CD4-positive, alpha-beta T cell treated with Interleukin-4 for 4 hours (primary cell): Measurements from ENCODE around the gene SLX4IP.

Source experiments
- DNase-seq: peaks from one replicate; pipeline ENCODE4 v3.0.0-alpha.2; 2020

Gene SLX4IP

DNA sequence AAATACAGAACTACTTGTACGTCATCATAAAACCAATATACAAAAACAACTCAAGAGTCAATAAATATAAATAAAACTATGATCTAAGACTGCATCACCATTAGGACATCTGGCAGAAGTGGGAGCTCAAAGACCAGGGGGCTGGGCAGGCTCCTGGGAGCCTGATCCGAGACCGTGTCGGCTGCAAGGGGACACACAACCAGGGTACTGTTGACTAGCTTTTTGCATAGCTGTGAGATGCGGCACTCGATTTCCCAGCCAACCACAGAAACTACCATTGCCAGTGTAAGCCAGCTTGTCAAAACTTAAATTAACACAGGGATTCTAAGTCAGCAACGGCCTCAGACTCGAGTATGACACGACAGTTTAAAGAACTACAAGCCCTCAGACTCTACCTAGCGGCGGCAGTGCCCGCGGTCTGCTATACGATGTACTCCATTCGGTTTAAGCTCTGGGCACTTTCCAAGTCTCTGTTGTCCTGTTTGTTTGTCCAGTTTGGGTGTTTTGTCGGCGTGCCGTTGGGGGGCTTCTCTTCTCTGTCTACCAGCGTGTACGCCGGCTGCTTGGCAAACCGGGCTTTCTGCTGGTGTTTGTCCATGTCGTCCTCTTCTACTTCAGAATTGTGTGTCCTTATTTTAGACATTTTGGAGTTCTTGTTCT lies 204.1 kb downstream of the SLX4IP start:
- DNase-seq: no peak

DNA sequence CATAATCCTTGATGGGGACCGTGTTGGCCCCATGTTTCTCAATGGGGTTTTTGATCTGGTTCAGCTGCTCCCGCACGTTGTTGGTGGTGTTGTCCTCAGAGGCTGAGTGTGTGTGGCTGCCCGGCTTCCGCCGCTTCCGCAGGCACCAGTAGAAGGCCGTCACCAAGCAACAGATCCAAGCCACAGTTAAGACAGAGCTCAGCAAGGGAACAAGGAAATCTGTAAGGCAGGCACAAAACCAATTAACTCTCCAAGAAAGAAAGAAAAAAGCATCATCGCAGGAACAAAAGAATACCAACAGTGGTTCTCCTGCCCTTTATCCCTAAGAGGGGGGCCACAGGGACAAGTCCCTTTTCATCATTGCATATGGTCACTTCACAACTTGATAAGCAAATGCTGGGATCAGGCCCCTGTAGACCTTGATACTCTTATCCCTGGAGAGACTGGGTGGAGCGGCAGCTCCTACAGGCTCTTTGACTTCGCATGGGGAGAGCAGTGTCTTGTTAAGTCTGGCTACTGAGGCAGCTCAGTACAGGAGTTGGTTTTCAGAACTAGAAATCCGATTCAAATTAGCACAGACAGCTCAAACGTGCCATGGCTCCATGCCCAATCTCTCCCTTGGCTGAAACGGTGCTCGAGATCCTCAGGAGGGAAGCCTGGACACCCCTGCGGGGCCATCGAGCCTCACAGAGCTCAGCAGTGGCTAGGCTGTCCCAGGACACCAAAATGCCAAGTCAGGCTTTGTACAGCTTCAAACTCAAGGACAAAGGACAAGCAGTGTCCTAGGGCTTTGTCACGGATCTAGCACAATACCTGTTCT lies 204.8 kb downstream of the SLX4IP start:
- no peak for DNase-seq

DNA sequence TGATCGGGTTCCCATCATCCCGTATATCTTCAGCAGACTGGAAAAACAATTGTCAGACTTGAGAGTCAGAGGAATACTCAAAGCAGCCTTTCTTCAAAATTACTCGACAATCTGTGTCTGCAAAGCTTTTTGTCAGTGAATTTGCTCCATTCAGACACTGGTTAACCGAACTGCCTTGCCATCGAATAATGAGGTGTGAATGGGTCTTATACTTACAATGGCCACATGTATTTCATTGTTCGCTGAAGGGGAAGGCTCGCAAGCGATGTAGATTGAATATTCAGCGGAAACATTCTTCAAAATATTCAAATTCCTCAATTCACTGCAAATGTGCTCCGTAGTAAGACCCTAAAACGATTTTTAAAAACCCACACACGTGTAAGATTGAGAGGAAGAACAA lies 205.8 kb downstream of the SLX4IP start:
- DNase-seq: no peak

DNA sequence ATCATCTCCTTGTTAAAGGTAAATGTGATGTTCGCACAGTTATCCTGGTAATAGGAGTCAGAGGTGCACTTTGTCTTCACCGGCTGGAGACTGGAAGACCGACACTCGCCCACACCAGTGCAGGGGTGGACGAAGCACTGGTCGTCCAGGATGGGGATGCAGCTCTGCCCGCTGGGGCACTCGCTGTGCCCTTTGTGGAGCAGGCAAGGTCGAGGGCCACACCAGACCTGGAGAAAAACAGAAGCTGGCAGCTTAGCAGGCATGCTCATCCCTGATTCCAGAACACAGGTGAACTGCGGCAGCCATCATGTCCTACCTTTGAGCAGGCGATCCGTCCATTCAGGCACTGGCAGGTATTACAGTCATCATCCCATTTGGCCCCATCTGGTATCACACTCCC lies 206.4 kb downstream of the SLX4IP start:
- DNase-seq: no peak

DNA sequence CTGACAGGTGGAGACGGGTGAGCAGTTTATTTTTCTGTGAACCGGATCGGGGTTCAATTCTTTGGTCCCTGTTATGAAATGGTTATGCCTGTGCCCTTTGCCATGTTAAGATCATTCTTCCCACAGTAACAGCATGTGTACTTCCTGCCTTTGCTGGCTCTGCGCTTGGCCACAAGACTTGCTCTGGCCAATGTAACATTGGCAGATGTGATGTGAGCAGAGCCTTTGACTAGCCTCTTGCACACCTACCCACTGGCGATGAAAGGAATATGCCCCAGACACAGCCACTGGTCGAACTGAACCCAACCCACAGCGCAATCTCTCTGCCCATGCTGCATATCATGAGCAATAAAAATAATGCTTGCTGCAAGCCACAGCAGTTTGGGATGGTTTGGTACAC lies 206.8 kb downstream of the SLX4IP start:
- DNase-seq: no peak

DNA sequence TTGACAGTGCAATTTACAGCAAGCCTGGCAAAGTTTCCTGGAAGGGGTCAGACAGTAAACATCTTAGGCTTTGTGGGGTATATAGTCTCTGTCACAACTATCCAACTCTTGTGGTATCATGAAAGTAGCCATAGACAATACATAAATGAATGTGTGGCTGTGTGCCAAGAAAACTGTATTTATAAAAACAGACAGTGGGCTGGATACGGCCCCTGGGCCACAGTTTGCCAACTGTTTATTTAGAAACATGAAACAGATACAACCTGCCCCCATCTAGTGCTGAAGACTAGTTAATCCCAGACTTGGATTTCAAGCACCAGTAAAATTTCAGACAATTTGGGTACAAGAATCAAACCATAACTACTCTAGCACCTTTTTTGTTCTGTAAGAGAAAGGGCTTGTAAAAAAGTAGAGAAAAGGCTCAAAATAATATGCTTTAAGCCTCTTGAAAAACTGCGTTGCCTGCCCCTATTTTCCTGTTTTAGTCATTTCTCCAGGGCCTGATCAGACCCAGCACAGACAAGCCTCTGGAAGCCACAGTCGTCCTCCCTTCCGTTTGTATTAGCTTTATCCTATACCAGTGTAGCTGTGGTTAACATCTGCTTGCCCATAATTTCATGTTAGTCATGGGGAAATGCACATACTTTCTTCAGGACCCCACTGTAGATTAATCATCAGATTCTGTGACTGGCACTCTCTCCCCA lies 207.9 kb downstream of the SLX4IP start:
- no peak for DNase-seq

DNA sequence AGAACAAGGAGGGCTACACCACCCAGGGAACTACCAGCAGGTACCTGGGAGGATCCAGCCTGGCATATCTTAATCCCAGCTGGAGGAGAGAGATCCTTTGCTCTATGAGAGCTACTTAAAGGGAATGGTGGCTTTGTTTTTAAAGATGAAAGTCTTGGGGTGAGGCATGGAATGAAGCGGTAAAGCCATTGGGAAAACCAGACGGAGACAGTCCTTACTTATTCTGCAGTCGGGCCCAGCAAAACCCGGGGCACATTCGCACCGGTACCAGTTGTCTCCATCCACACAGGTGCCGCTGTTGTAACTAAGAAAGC lies 208.4 kb downstream of the SLX4IP start:
- no peak for DNase-seq

DNA sequence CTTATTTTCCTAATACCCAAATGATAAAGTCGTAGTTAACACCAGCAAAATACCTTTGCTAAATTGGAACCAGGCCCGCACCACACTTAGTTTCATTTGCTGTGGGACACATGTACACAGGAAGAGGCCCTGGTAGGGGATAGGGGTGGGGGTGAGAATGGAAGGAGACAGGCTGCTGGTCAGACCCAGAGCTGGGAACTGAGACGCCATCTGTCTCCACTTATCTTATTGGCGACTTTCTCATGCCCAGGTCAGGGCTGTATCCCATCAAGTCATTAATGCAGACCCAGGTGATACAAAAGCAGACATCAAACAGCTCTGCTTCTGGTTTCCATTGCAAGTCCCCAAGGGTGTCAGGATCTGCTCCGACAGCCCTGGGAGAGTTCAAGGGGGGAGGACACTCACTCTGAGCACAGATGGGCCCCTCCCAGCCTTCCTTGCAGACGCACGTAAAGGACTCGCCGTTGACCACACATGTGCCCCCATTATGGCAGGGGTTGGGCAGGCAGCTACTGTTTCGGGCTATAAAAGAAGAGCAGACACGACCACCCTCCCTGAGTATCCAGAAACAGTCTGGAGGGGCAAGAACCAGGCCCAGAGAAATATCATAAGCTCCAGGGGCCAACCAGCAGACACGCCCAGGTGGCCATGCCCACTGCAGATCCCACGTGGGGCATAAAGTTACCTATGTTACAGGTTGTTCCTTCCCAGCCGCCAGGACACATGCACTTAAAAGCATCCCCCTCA lies 209.5 kb downstream of the SLX4IP start:
- DNase-seq: no peak

DNA sequence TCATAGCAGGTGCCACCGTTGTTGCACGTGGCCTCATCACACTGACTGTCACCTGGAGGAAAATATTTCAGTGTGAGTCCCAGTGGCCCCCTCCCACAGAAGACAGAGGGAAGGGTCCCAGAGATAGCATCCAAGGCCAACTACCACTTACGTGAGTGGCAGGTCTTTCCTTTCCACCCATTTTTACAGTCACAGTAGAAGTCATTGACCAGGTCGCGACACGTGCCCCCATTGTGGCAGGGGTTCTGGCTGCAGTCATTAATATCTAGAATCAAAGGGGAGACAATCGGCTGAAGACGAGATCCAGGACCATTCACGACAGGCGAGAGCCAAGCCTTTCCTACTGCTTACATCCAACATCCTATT lies 210.1 kb downstream of the SLX4IP start:
- DNase-seq: no peak

DNA sequence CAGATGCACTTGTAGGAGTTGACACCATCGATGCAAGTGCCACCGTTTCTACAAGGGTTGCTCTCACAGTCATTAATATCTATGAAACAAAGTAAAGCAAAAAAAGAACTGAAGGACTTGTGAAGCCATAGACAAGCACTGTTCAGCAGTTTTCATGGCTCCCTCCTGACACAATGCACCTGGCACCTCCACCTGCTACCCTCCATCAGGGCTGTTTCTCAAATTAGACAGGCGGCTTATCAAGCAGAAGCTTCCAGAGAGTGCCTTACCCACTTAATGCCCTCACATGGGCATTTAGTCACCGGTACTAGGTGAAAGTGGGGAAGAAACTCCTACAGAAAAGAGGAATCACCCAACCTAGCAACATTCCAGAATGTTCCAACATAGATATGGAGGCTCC lies 210.9 kb downstream of the SLX4IP start:
- DNase-seq: no peak

DNA sequence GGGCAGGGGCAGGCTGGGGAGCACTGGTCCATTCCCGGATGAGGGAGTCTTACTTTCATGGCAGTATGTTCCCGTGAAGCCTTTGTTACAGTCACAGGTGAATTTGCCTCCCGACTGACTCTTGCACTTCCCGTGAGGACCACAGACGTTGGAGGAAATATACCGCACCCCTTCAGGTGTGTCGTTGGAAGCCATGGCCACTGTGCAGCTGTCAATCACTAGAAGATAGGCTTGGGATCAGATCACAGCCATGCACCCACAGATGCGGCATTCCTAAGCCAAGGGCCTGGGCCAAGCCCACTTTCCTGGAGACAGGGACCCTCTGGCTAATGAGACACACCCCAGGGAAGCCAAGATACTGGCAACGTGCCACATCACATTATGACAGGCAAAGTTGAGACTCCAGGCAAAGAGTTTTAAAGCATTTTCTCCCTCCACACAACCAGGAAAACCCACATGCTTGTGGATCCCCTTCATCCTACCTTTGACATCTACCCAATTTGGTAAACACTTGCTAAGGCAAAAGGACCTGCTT lies 211.8 kb downstream of the SLX4IP start:
- DNase-seq: no peak

DNA sequence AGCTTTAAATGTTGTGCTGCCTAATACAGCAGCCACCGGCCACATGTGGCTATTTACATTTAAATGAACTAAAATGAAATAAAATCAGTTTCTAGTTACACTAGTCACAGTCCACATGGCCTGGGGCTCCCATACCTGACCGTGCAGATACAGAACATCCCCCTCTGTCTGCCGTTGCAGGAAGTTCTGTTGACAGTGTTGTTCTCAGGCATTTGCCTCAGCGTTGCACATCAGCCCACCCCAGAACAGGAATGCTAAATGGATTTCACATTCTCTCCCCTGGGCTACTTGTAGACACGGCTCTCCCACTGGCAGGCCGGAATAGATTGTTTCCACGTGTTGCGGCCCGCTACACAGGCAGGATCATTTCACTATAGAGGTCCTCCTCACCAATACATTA lies 212.4 kb downstream of the SLX4IP start:
- no peak for DNase-seq

DNA sequence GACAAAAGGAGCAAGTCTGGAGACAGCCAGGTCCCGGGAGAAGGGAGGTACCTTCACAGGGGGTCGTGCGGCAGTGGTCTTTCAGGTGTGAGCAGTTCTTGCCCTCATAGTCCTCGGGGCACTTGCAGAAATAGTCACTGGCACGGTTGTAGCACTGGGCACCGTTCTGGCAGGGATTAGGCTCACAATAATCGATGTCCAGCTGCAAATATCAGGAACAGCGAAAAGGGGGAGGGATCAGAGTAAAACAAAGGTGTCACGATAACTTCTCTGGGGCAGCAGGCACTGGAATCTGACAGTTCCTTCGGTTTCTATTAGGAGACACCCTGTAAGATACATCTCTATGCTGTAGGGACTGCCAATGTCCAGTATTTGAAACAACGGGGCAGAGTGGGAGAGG lies 212.8 kb downstream of the SLX4IP start:
- no peak for DNase-seq

DNA sequence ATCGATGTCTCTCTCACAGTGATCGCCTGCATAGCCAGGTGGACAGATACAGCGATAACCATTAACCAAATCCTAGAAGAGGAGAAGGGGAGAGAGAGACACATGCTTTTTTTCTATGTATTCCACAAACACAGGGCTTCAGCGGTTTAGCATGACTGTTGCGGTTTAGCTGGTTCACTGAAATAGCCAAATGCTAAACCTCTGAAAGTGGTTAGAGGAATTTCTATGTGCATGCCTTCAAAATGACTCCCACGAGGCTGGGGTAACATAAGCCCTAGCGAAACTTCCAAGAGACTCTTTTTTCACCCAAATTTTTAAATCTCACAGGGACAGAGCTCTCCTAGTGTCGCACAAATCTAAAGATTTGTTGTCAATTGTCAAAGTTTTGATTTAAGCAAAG lies 213.5 kb downstream of the SLX4IP start:
- no peak for DNase-seq

DNA sequence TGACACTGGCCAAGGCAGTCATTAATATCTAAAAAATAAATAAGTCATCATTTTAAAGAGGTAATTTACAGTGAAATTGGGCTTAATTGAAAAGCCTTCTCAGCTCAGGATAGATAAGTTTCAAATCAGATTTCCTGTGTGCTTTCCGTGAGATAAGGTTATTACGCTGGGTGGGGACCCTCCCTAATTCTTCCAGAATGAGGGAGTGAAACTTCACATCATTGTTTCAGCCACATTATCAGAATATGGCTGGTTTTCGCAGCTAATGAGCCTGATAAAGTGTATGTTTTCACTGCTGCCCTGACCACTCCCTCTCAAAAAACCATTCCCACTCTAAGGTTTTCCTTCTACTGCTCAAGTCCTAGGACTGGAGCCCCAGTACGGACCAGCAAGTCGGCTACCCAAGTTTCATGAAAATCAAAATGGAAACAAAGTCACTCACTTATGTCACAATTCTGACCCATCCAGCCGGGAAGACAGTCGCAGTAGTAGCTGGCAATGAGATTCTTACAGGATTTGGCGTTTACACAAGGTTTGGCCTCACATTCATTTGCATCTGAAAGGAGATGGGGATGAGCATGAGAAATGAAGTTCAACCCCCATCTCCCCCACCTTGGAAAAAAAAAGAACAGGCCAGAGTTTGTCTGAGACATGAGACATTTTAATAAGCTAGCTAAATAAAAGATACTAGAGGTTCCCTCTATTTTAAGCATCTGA lies 214.1 kb downstream of the SLX4IP start:
- no peak for DNase-seq

DNA sequence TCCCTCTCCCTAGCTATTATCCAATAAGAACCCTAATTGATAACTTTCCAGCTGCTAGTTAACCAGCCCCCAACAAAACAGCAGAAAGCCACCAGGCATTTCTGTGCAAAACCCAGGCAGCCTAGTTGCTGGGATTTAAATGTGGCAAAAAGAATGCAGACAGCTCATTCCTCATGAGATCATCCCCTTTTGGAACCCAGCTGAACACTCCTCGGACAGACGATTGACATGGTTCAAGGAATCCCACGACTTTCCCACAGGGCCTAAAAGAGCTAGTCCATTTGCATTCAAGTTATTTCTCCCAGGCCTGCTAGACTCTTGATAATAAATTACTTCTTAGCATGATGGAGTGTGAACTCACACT lies 214.7 kb downstream of the SLX4IP start:
- DNase-seq: no peak

DNA sequence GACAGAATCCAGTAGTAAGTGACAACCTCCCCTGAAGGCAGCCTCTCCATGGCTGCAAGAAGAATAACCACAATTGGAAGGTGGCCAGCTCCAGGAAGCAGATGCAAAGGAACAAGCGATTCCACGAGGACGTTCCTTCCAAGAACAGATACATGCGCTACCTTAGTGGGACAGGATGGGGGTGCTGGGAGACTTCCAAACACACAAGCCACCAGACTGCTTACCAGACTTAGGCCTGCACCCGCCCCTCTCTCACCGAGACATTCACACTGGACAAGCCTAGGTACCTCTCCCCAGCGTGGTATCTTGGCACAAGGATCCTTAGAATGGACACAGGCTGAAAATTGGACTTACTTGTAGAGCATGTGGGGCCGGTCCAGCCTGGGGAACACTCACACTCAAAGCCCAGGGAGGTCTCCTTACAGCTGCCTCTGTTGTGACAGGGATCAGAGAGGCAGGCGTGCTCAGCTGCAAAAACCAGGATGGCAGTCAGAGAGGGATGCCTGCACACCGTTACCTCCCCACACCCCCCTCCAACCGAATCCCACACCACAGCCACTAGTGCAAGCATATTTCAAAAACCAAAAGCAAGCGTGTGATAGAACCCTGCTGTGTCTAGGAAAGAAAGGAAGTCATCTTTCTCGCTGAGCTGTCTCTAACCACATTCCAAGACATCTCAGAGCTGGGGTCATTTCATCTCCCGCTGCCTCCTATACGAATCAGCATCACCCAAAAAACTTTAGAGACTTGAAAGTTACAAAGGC lies 216.3 kb downstream of the SLX4IP start:
- DNase-seq: no peak

DNA sequence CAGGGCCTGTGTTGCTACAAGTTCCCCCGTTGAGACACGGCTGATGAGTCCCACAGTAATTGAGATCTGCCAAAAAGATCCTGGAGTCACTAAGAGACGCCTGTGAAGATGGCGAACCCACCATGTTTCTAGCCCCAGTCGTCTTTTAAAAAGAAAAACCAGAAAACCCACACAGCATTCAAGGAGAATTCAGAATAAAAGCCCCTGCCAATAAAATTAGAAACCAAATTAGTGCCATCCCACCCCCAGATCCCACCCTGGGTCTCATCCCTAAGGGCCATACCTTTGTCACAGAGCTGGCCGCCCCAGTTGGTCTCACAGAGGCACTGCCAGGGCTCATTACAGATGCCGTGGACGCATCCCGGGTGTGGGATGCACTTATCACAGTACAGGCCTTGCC lies 217.1 kb downstream of the SLX4IP start:
- no peak for DNase-seq

DNA sequence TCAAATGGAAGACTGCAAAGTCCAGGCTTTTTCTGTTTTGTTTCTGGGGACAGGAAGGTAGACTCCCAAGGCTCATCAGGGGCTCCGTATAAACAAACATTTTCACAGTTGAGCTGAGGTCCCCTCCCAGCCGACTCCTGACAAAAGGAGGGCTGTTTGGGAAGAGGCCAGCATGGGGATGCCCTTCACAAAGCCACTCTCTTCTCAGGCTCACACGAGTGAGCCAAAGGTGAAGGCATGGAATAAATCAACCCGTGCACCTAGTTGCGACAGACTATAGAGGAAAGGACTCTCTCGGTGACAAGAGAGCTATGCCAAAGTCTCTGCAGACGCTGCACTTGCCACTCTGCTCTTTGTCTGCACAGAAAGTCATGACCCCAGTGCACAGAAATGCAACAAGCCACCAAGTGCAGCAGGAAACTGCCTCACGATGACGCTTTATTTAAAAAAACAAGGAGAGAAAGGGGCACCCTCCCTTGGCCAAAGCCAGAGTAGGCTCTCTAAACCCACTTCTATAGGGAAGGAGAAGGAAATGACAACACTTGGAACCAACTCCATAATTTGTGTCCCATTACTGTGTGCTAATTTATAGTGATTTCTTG lies 217.7 kb downstream of the SLX4IP start:
- no peak for DNase-seq

DNA sequence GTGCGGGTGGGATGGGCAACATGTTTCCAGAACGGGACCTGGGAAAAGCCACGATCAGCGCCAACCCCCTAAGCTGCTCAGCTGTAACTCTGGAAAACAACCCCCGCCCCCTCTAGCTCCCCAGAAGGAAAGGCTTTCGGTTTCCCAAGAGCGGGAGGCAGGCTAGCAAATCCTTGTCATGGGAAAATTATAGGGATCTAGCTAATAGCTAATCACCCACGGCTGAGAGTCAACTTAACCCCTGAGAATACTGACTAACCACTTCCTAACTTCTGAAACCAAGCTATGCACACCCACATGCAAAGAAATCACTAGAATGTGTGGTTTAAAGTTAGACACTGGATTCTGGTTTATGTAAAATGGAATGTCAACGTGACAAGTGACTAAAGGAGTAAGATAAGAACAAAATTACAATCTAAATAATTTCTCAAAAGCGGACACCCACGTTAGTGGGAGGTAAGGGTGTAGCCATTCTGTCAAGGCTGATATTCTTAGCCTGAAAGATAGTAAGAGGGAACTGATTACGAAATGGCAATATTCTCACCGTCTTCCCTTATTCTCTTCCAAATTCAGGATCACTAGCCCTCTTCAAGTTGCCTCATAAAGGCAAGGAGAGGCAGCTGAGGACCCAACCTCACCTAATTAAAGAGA lies 218.6 kb downstream of the SLX4IP start:
- no peak for DNase-seq

DNA sequence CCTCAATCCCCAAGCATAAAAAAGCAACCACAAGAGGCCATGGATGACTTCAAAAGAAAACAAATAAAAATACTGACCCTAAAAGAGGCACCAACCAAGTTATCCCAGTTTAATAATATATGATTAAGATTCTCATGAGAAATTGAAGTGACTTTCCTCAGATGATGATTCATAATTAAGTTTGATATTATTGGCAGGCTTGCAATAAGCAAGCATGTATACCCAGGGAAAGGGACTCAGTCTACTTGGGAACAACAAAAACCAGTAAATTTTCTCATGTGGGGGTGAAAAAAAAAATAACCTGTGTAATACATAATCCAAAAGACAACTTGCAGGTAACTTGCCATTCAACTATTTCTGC lies 219.1 kb downstream of the SLX4IP start:
- DNase-seq: no peak
